ENCODE results near the gene SH3BP4. TPM values are rescaled to one million over a fixed set of nuclear protein-coding genes. Genes with fewer than 3 reads are reported as not detected.

Gene SH3BP4
- total RNA-seq, 1 donor from 2014 or later, result 58.6 TPM

DNA sequence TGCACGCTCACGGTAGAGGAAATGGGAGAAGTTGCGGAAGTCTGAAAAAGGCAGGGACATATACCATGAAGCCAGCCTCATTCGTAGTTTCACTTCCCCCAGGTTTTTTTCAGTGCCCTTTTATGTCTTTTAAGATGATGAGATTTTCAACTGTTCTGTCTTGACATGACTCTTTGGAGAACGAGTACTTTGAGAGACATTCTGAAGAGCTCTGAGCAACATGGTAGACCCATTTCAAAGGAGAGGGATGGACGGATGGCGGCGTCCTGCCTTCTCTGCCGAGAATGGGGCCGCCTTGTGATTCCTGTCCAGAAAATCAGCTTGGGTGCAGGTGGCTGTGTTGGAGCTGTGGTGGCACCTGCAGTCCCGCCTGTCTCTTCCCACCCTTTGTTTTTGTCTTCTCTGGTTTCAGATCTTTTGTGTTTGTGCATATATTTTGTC, 41.7 kb downstream of the SH3BP4 start:
- H3K27ac Mint-ChIP-seq (ENCODE audit: unreplicated experiment), result peak overlapping the region; percentile 59
- H3K4me3 Mint-ChIP-seq (ENCODE audit: unreplicated experiment), result peak overlapping the region; percentile 37

DNA sequence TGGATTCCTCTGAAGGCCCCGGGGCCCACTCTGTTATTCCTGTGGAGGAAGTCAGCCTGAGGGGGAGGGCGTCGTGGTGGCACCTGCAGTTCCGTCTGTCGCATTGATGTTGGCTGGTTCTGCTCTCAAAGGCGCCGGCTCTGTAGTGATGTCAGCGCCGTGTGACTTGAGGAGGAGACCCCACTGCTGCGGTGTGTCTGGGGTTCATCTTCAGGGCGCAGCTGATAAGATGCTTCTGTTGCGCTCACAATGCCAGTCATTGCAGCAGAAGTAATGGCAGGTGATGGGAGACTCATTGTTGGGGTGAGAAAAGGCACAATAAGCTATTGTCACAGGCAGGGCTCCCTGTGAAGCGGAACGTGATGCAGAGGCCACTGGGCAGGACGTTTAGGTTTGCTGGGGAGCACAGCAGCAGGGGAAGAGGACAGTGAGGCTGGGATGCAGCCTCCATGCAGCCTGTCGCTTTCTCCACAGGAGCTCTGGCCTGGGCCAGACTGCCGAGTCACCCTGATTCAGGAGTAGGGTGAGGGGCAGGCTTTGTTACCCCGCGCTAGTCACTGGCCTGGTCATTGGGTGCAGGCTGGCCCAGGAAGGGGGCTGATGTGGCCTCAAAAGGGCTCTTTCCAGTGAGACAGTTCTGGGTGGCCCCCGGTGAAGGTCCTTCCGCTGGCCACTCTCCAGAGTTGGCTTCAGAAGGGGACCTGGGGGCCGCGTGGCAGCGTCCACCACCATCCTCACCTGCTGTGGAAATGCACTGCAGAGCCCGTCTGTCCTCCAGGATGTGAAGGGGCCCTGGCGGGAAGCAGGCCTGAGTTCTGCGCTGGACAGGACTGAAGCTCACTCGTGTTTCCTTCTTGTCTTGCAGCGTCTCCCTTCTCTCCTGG, 42.9 kb downstream of the SH3BP4 start:
- no peak for DNase-seq (ENCODE audit: low spot score)
- Mint-ChIP-seq H3K4me1 (ENCODE audit: unreplicated experiment) (peaks cover 34% of the 10 kb centered on the region), H3K27me3 (ENCODE audit: unreplicated experiment) (peaks cover 7% of the 10 kb centered on the region), H3K9me3 (ENCODE audit: unreplicated experiment) (no peaks in the 10 kb centered on the region), H3K27ac (ENCODE audit: unreplicated experiment) (no peak overlapping the region), H3K4me3 (ENCODE audit: unreplicated experiment) (no peak overlapping the region), H3K36me3 (ENCODE audit: low read depth, unreplicated experiment) (peaks cover 36% of the 10 kb centered on the region)
- TF ChIP-seq, protein P1, sequence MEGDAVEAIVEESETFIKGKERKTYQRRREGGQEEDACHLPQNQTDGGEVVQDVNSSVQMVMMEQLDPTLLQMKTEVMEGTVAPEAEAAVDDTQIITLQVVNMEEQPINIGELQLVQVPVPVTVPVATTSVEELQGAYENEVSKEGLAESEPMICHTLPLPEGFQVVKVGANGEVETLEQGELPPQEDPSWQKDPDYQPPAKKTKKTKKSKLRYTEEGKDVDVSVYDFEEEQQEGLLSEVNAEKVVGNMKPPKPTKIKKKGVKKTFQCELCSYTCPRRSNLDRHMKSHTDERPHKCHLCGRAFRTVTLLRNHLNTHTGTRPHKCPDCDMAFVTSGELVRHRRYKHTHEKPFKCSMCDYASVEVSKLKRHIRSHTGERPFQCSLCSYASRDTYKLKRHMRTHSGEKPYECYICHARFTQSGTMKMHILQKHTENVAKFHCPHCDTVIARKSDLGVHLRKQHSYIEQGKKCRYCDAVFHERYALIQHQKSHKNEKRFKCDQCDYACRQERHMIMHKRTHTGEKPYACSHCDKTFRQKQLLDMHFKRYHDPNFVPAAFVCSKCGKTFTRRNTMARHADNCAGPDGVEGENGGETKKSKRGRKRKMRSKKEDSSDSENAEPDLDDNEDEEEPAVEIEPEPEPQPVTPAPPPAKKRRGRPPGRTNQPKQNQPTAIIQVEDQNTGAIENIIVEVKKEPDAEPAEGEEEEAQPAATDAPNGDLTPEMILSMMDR (IDR thresholded peaks at IDR 0.05; ENCODE audit: unreplicated experiment), result no peak

More for the DNA sequence above, 41.7 kb downstream of the SH3BP4 start:
- TF ChIP-seq, protein P1 (IDR thresholded peaks at IDR 0.05; ENCODE audit: unreplicated experiment), result no peak
- Mint-ChIP-seq H3K27me3 (ENCODE audit: unreplicated experiment) (peaks cover 10% of the 10 kb centered on the region), H3K9me3 (ENCODE audit: unreplicated experiment) (no peaks in the 10 kb centered on the region), H3K4me1 (ENCODE audit: unreplicated experiment) (peaks cover 33% of the 10 kb centered on the region), H3K36me3 (ENCODE audit: low read depth, unreplicated experiment) (peaks cover 36% of the 10 kb centered on the region)
- DNase-seq (ENCODE audit: low spot score), result no peak

DNA sequence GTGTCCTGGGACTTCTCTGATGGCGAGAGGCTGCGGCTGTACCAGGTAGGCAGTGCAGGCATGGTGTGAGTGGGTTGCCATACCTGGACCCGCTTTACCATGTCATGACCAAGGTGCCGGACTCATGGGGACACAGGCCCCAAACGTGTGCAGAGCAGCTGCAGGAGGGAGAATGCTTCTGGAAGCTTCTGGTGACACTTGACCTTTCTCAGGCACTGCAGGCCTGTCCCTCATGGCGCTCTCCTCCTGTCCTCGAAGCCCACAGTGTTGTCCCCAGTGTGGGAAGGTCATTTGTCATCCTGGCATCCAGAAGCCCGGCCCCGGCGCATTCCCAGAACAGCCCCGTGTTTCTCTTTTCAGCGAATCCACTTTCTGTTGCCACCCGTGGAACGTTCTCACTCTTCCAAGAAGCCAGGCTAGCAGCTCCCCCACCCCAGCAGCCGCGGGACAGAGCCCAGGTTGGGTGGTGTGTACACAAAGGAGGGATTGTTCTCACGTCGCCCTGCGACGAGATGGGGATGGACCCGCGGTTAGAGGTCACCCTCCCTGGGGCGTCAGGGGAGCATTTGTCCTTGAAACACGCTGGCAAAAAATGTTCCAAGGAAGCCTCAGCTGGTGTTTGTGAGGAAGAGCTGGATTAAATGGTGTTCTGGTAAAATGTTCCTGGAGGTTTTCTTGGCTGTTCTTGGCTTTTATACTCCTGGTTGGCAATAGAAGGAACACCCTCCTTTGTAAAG, 43.7 kb downstream of the SH3BP4 start:
- Mint-ChIP-seq H3K4me3 (ENCODE audit: unreplicated experiment) (no peak overlapping the region), H3K9me3 (ENCODE audit: unreplicated experiment) (no peaks in the 10 kb centered on the region), H3K27ac (ENCODE audit: unreplicated experiment) (peak overlapping the region; percentile 71), H3K36me3 (ENCODE audit: low read depth, unreplicated experiment) (peaks cover 39% of the 10 kb centered on the region), H3K4me1 (ENCODE audit: unreplicated experiment) (peaks cover 40% of the 10 kb centered on the region), H3K27me3 (ENCODE audit: unreplicated experiment) (peaks cover 7% of the 10 kb centered on the region)
- TF ChIP-seq, protein P1 (IDR thresholded peaks at IDR 0.05; ENCODE audit: unreplicated experiment), result no peak
- no peak for DNase-seq (ENCODE audit: low spot score)

DNA sequence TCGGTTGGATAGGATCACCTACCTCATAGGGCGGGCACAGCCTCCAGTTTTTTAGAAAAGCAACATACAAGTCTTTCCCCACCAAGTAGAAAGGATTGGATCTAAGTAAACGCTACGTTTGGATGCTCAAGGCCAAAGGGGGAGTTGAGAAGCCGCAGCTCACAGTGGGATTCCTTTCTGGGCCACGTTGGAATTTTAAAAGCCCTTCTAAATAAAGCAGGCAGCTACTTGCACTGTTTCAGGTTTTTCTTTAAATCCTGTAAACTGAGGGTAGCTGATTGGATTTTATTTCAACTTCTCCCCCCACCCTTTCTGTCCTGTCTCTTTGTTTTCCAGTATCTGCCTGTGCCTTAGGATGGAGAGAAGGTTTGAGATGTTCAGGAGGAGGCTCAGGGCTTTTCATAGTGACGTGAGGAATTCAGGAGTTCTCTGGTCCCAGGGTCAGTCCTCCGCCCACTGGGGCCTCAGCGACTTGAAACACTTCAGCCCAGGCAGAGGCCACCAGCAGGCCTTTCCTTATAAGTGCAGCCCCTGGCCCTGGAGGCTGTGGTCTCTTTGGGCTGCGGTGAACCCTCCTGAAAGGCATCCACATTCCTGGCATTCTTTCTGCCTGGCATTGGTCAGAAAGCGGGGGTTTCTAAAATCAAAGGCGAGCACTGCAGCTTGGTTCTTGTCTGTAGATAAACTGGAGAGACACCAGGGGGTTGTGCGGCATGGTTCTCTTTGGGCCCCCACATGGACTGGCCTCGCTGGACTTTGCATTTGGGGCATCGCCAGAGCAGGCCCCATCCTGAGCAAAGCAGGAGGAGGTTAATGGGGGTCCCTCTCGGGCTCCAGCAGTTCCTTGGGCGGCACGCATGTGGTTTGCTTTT, 44.5 kb downstream of the SH3BP4 start:
- Mint-ChIP-seq H3K27me3 (ENCODE audit: unreplicated experiment) (peaks cover 7% of the 10 kb centered on the region), H3K36me3 (ENCODE audit: low read depth, unreplicated experiment) (peaks cover 41% of the 10 kb centered on the region), H3K27ac (ENCODE audit: unreplicated experiment) (peak overlapping the region; percentile 71), H3K4me1 (ENCODE audit: unreplicated experiment) (peaks cover 46% of the 10 kb centered on the region), H3K4me3 (ENCODE audit: unreplicated experiment) (no peak overlapping the region), H3K9me3 (ENCODE audit: unreplicated experiment) (no peaks in the 10 kb centered on the region)
- TF ChIP-seq, protein P1 (IDR thresholded peaks at IDR 0.05; ENCODE audit: unreplicated experiment), result no peak
- peak; percentile 49 for DNase-seq (ENCODE audit: low spot score)
